Neural cell (in vitro differentiated cells): Measurements from ENCODE around the gene ARL2BP. TPM values are rescaled to one million over a fixed set of nuclear protein-coding genes. Genes with fewer than 3 reads are reported as not detected.

Experiments
- H2AFZ ChIP-seq: fragments of 200-600, 300-800 bp; sonication (generic), shearing (Covaris generic); 2 replicates; pipeline ENCODE4 v1.6.0; 2014; ENCODE audit warnings: low read depth, mild to moderate bottlenecking, antibody characterized with exemption, low read length, moderate library complexity
- H3F3A ChIP-seq: fragments of 200-600 bp; shearing (Covaris generic); 2 replicates; pipeline ENCODE4 v1.6.1; 2016; ENCODE audit warnings: mild to moderate bottlenecking, moderate library complexity, mixed read lengths, antibody characterized with exemption, low read length; ENCODE audit not compliant: insufficient read depth, poor library complexity, severe bottlenecking
- H3K27ac ChIP-seq: fragments of 200-600, 300-800 bp; sonication (generic), shearing (Covaris generic); 2 replicates; pipeline ENCODE4 v1.5.1; 2014; ENCODE audit warnings: mild to moderate bottlenecking, low read length, moderate library complexity
- H3K27me3 ChIP-seq: fragments of 300-800, 200-600 bp; sonication (generic), shearing (Covaris generic); 2 replicates; pipeline ENCODE4 v1.6.0; 2014; ENCODE audit warnings: mild to moderate bottlenecking, low read depth, low read length, moderate library complexity; ENCODE audit not compliant: insufficient read depth
- H3K36me3 ChIP-seq: fragments of 300-800, 200-600 bp; sonication (generic), shearing (Covaris generic); 2 replicates; pipeline ENCODE4 v1.5.1; 2014; ENCODE audit warnings: mild to moderate bottlenecking, antibody characterized with exemption, low read length, moderate library complexity; ENCODE audit not compliant: insufficient read depth
- H3K4me2 ChIP-seq: fragments of 300-800, 200-600 bp; sonication (generic), shearing (Covaris generic); 2 replicates; pipeline ENCODE4 v1.6.0; 2014; ENCODE audit warnings: mild to moderate bottlenecking, low read length
- H3K4me3 ChIP-seq: fragments of 300-800, 200-600 bp; sonication (generic), shearing (Covaris generic); 2 replicates; pipeline ENCODE4 v1.5.1; 2014; ENCODE audit warnings: mild to moderate bottlenecking, low read length, moderate library complexity
- H3K79me2 ChIP-seq: fragments of 200-600 bp; shearing (Covaris generic); replicated peaks from 2 replicates; pipeline ENCODE4 v1.6.0; 2014; ENCODE audit warnings: mild to moderate bottlenecking, low read length, moderate library complexity; ENCODE audit not compliant: insufficient read depth
- H3K9ac ChIP-seq: fragments of 300-800, 200-600 bp; sonication (generic), shearing (Covaris generic); 2 replicates; pipeline ENCODE4 v1.6.1; 2016; ENCODE audit warnings: mild to moderate bottlenecking, low read length, mixed read lengths
- H3K9me2 ChIP-seq: fragments of 200-600 bp; shearing (Covaris generic); 2 replicates; pipeline ENCODE4 v1.6.1; 2016; ENCODE audit warnings: mild to moderate bottlenecking, low read length, mixed read lengths; ENCODE audit not compliant: insufficient read depth
- H3K9me3 ChIP-seq: fragments of 200-600, 300-800 bp; sonication (generic), shearing (Covaris generic); 2 replicates; pipeline ENCODE4 v1.6.1; 2016; ENCODE audit warnings: mild to moderate bottlenecking, mixed run types, low read length, moderate library complexity, mixed read lengths
- H4K20me1 ChIP-seq: fragments of 200-600 bp; shearing (Covaris generic); 2 replicates; pipeline ENCODE4 v1.6.1; 2016; ENCODE audit warnings: mild to moderate bottlenecking, mixed run types; ENCODE audit not compliant: insufficient read depth
- CTCF ChIP-seq: fragments of 450-650 bp; IDR thresholded peaks from 2 replicates; pipeline ENCODE4 v1.5.1; 2014; ENCODE audit warnings: antibody characterized with exemption, mild to moderate bottlenecking, moderate library complexity; ENCODE audit not compliant: poor library complexity, severe bottlenecking
- EP300 ChIP-seq: fragments of 450-650 bp; conservative IDR thresholded peaks from 2 replicates; pipeline ENCODE4 v1.6.1; 2014; ENCODE audit warnings: antibody characterized with exemption, mild to moderate bottlenecking, moderate library complexity; ENCODE audit not compliant: poor library complexity, severe bottlenecking
- EZH2 ChIP-seq: fragments of 200-600, 300-800 bp; shearing (Covaris generic), sonication (generic); IDR thresholded peaks from 2 replicates; pipeline ENCODE4 v1.6.1; 2014; ENCODE audit warnings: antibody characterized with exemption, low read length, borderline replicate concordance, mild to moderate bottlenecking; ENCODE audit not compliant: insufficient read depth, poor library complexity, severe bottlenecking
- MXI1 ChIP-seq: fragments of 450-650 bp; conservative IDR thresholded peaks from 2 replicates; pipeline ENCODE4 v1.6.1; 2014; ENCODE audit warnings: antibody characterized with exemption, mild to moderate bottlenecking; ENCODE audit not compliant: poor library complexity, severe bottlenecking
- POLR2AphosphoS5 ChIP-seq: IDR thresholded peaks from 2 replicates; pipeline ENCODE4 v1.6.1; 2012
- RAD21 ChIP-seq: fragments of 450-650 bp; conservative IDR thresholded peaks from 2 replicates; pipeline ENCODE4 v1.6.1; 2014; ENCODE audit warnings: antibody characterized with exemption, mild to moderate bottlenecking, moderate library complexity
- REST ChIP-seq: IDR thresholded peaks from 2 replicates; pipeline ENCODE4 v1.6.1; 2012; ENCODE audit warnings: borderline replicate concordance
- SMC3 ChIP-seq: fragments of 450-650 bp; conservative IDR thresholded peaks from 2 replicates; pipeline ENCODE4 v1.6.1; 2014; ENCODE audit warnings: antibody characterized with exemption, mild to moderate bottlenecking, moderate library complexity; ENCODE audit not compliant: poor library complexity
- TAF1 ChIP-seq: IDR thresholded peaks from 2 replicates; pipeline ENCODE4 v1.6.1; 2012; ENCODE audit warnings: low read depth
- polyA plus RNA-seq: library from polyadenylated mRNA; depleted of rRNA; stranded (reverse); fragments of >200 nt; gene quantifications from 2 replicates; pipeline ENCODE4 v1.2.3, GENCODE V29; 2014

The ARL2BP gene
- polyA plus RNA-seq, 1 donor from 2014 or later = 153 TPM

GRCh38 chr16:57234707-57235092 lies 10.4 kb upstream of the ARL2BP start:
- H3K9ac ChIP-seq = no peak overlapping the region
- no peaks in the 10 kb centered on the region for H3K9me2 ChIP-seq
- no peak overlapping the region for H3K4me2 ChIP-seq
- H3K9me3 ChIP-seq = no peaks in the 10 kb centered on the region
- no peak overlapping the region for H3K27ac ChIP-seq
- no peaks in the 10 kb centered on the region for H4K20me1 ChIP-seq
- H3F3A ChIP-seq = no peaks in the 10 kb centered on the region
- peaks cover 22% of the 10 kb centered on the region for H3K36me3 ChIP-seq
- TF ChIP-seq TAF1 (no peak), MXI1 (no peak), REST (no peak), RAD21 (no peak)
- H3K27me3 ChIP-seq = no peaks in the 10 kb centered on the region
- no peak overlapping the region for H3K4me3 ChIP-seq
- H3K79me2 ChIP-seq = no peaks in the 10 kb centered on the region
- H2AFZ ChIP-seq = no peak overlapping the region

- Histone ChIP-seq H3K4me3 (no peak overlapping the region), H3K27ac (no peak overlapping the region), H3K9me2 (no peaks in the 10 kb centered on the region), H3K36me3 (peaks cover 22% of the 10 kb centered on the region), H3K79me2 (no peaks in the 10 kb centered on the region), H3K9ac (no peak overlapping the region), H3F3A (no peaks in the 10 kb centered on the region), H4K20me1 (no peaks in the 10 kb centered on the region), H3K4me2 (no peak overlapping the region), H2AFZ (no peak overlapping the region), H3K9me3 (no peaks in the 10 kb centered on the region), H3K27me3 (no peaks in the 10 kb centered on the region)
- TF ChIP-seq POLR2AphosphoS5 = no peak
- no peak for TF ChIP-seq EZH2
- no peak for TF ChIP-seq TAF1
- no peak for TF ChIP-seq MXI1
- no peak for TF ChIP-seq SMC3
- no peak for TF ChIP-seq CTCF
- TF ChIP-seq RAD21 = no peak
- TF ChIP-seq EP300 = no peak
- TF ChIP-seq REST = no peak
These were observed 9.7 kb upstream of the ARL2BP start for GRCh38 chr16:57235128-57236021.
